SU-DHL-6 (cell line): ENCODE measurements around the gene STK38.

Source experiments
- EZH2phosphoT487 ChIP-seq: fragments of 200-600 bp; sonication (generic), shearing (Covaris generic); conservative IDR thresholded peaks from 2 replicates; pipeline ENCODE4 v1.6.1; 2018; ENCODE audit warnings: mild to moderate bottlenecking, antibody characterized with exemption, low read length, moderate library complexity, mixed read lengths
- TF ChIP-seq, protein P1 (sequence below): fragments of 200-600 bp; sonication (generic); IDR thresholded peaks from one replicate; pipeline ENCODE4 v1.5.1; 2017; ENCODE audit warnings: antibody characterized with exemption, mild to moderate bottlenecking, low read length, moderate library complexity; ENCODE audit not compliant: insufficient read depth, poor library complexity, severe bottlenecking

DNA sequence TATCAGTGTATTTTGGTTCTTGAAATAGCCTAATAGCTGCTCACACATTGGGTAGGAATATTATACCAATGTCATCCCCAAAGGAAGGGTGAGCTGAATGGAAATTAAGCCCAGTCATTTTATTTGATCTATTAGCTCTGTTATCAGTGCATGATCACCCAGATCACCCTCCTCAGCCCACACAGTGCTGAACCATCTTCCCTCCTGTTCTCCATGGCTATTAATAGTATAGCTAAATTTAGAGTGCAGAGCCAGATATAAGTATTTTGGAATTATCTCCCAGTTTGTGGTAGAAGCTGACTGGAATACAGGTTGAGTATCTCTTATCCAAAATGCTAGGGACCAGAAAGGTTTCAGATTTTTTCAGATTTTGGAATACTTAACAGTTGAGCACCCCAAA, 59.1 kb downstream of the STK38 start:
- TF ChIP-seq, protein P1, sequence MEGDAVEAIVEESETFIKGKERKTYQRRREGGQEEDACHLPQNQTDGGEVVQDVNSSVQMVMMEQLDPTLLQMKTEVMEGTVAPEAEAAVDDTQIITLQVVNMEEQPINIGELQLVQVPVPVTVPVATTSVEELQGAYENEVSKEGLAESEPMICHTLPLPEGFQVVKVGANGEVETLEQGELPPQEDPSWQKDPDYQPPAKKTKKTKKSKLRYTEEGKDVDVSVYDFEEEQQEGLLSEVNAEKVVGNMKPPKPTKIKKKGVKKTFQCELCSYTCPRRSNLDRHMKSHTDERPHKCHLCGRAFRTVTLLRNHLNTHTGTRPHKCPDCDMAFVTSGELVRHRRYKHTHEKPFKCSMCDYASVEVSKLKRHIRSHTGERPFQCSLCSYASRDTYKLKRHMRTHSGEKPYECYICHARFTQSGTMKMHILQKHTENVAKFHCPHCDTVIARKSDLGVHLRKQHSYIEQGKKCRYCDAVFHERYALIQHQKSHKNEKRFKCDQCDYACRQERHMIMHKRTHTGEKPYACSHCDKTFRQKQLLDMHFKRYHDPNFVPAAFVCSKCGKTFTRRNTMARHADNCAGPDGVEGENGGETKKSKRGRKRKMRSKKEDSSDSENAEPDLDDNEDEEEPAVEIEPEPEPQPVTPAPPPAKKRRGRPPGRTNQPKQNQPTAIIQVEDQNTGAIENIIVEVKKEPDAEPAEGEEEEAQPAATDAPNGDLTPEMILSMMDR = no peak
- no peak for TF ChIP-seq EZH2phosphoT487
